ENCODE measurements around the gene PCDHB12. TPM values are rescaled to one million over a fixed set of nuclear protein-coding genes. Genes with fewer than 3 reads are reported as not detected.
A peak's percentile ranks its signal among the peaks of the same experiment; 100 is the strongest.

The PCDHB12 gene
- total and polyA plus RNA-seq, 9 of the 15 experiments (the other 6 are each of a cell fraction or from before 2014, with no cell fraction given), result not detected

GRCh38 chr5:141261238-141261546, 52.7 kb downstream of the PCDHB12 start:
- Histone ChIP-seq H4K20me1 (replicated peaks; ENCODE audit: control insufficient read depth, insufficient read depth, low read length) (no peaks in the 10 kb centered on the region), H3K9ac (ENCODE audit: insufficient read depth in 1 of 2, low read depth in 2 of 2, low read length in 2 of 2) (no peak overlapping the region), H3K79me2 (ENCODE audit: control insufficient read depth, insufficient read depth, low read length) (no peaks in the 10 kb centered on the region), H3K27ac (ENCODE audit: extremely low read depth, low read depth, low read length) (no peak overlapping the region), H3K9me3 (replicated peaks; ENCODE audit: control insufficient read depth, insufficient read depth, low read depth, low read length) (peaks cover 13% of the 10 kb centered on the region), H3K4me1 (replicated peaks in 1 of 2; ENCODE audit: control insufficient read depth in 2 of 2, insufficient read depth in 2 of 2, low read length in 2 of 2) (no peaks in the 10 kb centered on the region), H3K4me2 (ENCODE audit: insufficient read depth, low read length) (no peak overlapping the region), H3K36me3 (ENCODE audit: control insufficient read depth, insufficient read depth, low read length) (no peaks in the 10 kb centered on the region), H3K9me1 (ENCODE audit: control insufficient read depth, insufficient read depth, low read length) (no peaks in the 10 kb centered on the region), H3K27me3 (ENCODE audit: control insufficient read depth in 2 of 2, insufficient read depth in 2 of 2, low read length in 2 of 2) (no peaks in the 10 kb centered on the region), H3K4me3 (no peak overlapping the region), H2AFZ (ENCODE audit: low read depth, low read length) (no peak overlapping the region)
- 0% methylated on average over 1 of the region's 1 CpG for WGBS (ENCODE audit: insufficient coverage, low coverage, missing lambda C conversion rate)
- BruUV-seq (replicated peaks), result no TSS peak
- ChIA-PET CTCF (ENCODE audit: low intra/inter-chr PET ratio) (no interaction called here), POLR2A (interaction anchor here (0.6 kb wide), 1 partner anchor 65 kb away, joined by 3 read pairs; no protein-coding TSS in a partner anchor)
- ATAC-seq (no peak), FAIRE-seq (no peak), DNase-seq (ENCODE audit: extremely low read depth in 1 of 4, low spot score in 3 of 4) (no peak)
- intact Hi-C loops (cut with micrococcal nuclease), result no loop called here
- peak; percentile 93; the same call in 1 of the 2 replicates for TF ChIP-seq ZNF274 (IDR thresholded peaks at IDR 0.05; ENCODE audit: borderline replicate concordance, low read depth, low read length)
- no peak for TF ChIP-seq RBM17 (IDR thresholded peaks at IDR 0.05; ENCODE audit: borderline replicate concordance, low read depth, low read length)
- TF ChIP-seq DNMT1 (IDR thresholded peaks at IDR 0.05), result no peak
- in situ Hi-C loops (cut with MboI), result no loop called here

Other genes starting within 250 kb of the PCDHB12 start
Only the 7 nearest of the 37 such genes appear.
- not detected in 2 replicates for gene PCDHB8, start 30.9 kb upstream of the PCDHB12 start, total RNA-seq (2014; rRNA removed)
- gene PCDHB8, start 30.9 kb upstream of the PCDHB12 start, total RNA-seq (2014; rRNA removed; fragmentation: Illumina TruSeq; extraction: Trizol), result not detected in 2 replicates
- gene PCDHB8, start 30.9 kb upstream of the PCDHB12 start, total RNA-seq (2015; rRNA removed; fragmentation: Illumina TruSeq; extraction: Trizol), result not detected in 2 replicates
- gene PCDHB8, start 30.9 kb upstream of the PCDHB12 start, total RNA-seq (2021), result not detected in 2 replicates
- gene PCDHB8, start 30.9 kb upstream of the PCDHB12 start, polyA plus RNA-seq (2011; rRNA removed), result not detected in 2 replicates
- not detected in 2 replicates for gene PCDHB8, start 30.9 kb upstream of the PCDHB12 start, polyA plus RNA-seq (2014; fragmentation: Illumina TruSeq; extraction: Trizol)
- not detected for gene PCDHB8, start 30.9 kb upstream of the PCDHB12 start, polyA plus RNA-seq (2014; fragmentation: Nextera tagmentation; extraction: Ambion mirVana)
- not detected in 2 replicates for gene PCDHB8, start 30.9 kb upstream of the PCDHB12 start, polyA plus RNA-seq (2014; rRNA removed)
- not detected in 2 replicates for gene PCDHB16, start 26.3 kb upstream of the PCDHB12 start, total RNA-seq (2014; rRNA removed)
- not detected in 2 replicates for gene PCDHB16, start 26.3 kb upstream of the PCDHB12 start, total RNA-seq (2014; rRNA removed; fragmentation: Illumina TruSeq; extraction: Trizol)
- not detected in 2 replicates for gene PCDHB16, start 26.3 kb upstream of the PCDHB12 start, total RNA-seq (2015; rRNA removed; fragmentation: Illumina TruSeq; extraction: Trizol)
- gene PCDHB16, start 26.3 kb upstream of the PCDHB12 start, total RNA-seq (2021), result not detected in 2 replicates
- gene PCDHB16, start 26.3 kb upstream of the PCDHB12 start, polyA plus RNA-seq (2011; rRNA removed), result not detected in 2 replicates
- gene PCDHB16, start 26.3 kb upstream of the PCDHB12 start, polyA plus RNA-seq (2014; fragmentation: Illumina TruSeq; extraction: Trizol), result not detected in 2 replicates
- not detected for gene PCDHB16, start 26.3 kb upstream of the PCDHB12 start, polyA plus RNA-seq (2014; fragmentation: Nextera tagmentation; extraction: Ambion mirVana)
- 0.05 TPM in 1 of 2 replicates, not detected in the other for gene PCDHB16, start 26.3 kb upstream of the PCDHB12 start, polyA plus RNA-seq (2014; rRNA removed)
- gene PCDHB9, start 21.6 kb upstream of the PCDHB12 start, total RNA-seq (2014; rRNA removed), result not detected in 2 replicates
- not detected in 2 replicates for gene PCDHB9, start 21.6 kb upstream of the PCDHB12 start, total RNA-seq (2014; rRNA removed; fragmentation: Illumina TruSeq; extraction: Trizol)
- not detected in 2 replicates for gene PCDHB9, start 21.6 kb upstream of the PCDHB12 start, total RNA-seq (2015; rRNA removed; fragmentation: Illumina TruSeq; extraction: Trizol)
- gene PCDHB9, start 21.6 kb upstream of the PCDHB12 start, total RNA-seq (2021), result not detected in 2 replicates
- not detected in 2 replicates for gene PCDHB9, start 21.6 kb upstream of the PCDHB12 start, polyA plus RNA-seq (2011; rRNA removed)
- not detected in 2 replicates for gene PCDHB9, start 21.6 kb upstream of the PCDHB12 start, polyA plus RNA-seq (2014; fragmentation: Illumina TruSeq; extraction: Trizol)
- not detected for gene PCDHB9, start 21.6 kb upstream of the PCDHB12 start, polyA plus RNA-seq (2014; fragmentation: Nextera tagmentation; extraction: Ambion mirVana)
- gene PCDHB9, start 21.6 kb upstream of the PCDHB12 start, polyA plus RNA-seq (2014; rRNA removed), result not detected in 2 replicates
- gene PCDHB10, start 16.4 kb upstream of the PCDHB12 start, total RNA-seq (2014; rRNA removed), result not detected in 2 replicates
- not detected in 2 replicates for gene PCDHB10, start 16.4 kb upstream of the PCDHB12 start, total RNA-seq (2014; rRNA removed; fragmentation: Illumina TruSeq; extraction: Trizol)
- gene PCDHB10, start 16.4 kb upstream of the PCDHB12 start, total RNA-seq (2015; rRNA removed; fragmentation: Illumina TruSeq; extraction: Trizol), result not detected in 2 replicates
- gene PCDHB10, start 16.4 kb upstream of the PCDHB12 start, total RNA-seq (2021), result not detected in 2 replicates
- not detected in 2 replicates for gene PCDHB10, start 16.4 kb upstream of the PCDHB12 start, polyA plus RNA-seq (2011; rRNA removed)
- gene PCDHB10, start 16.4 kb upstream of the PCDHB12 start, polyA plus RNA-seq (2014; fragmentation: Illumina TruSeq; extraction: Trizol), result not detected in 2 replicates
- not detected for gene PCDHB10, start 16.4 kb upstream of the PCDHB12 start, polyA plus RNA-seq (2014; fragmentation: Nextera tagmentation; extraction: Ambion mirVana)
- not detected in 2 replicates for gene PCDHB10, start 16.4 kb upstream of the PCDHB12 start, polyA plus RNA-seq (2014; rRNA removed)
- not detected in 2 replicates for gene PCDHB11, start 9.1 kb upstream of the PCDHB12 start, total RNA-seq (2014; rRNA removed)
- not detected in 2 replicates for gene PCDHB11, start 9.1 kb upstream of the PCDHB12 start, total RNA-seq (2014; rRNA removed; fragmentation: Illumina TruSeq; extraction: Trizol)
- not detected in 2 replicates for gene PCDHB11, start 9.1 kb upstream of the PCDHB12 start, total RNA-seq (2015; rRNA removed; fragmentation: Illumina TruSeq; extraction: Trizol)
- gene PCDHB11, start 9.1 kb upstream of the PCDHB12 start, total RNA-seq (2021), result not detected in 2 replicates
- gene PCDHB11, start 9.1 kb upstream of the PCDHB12 start, polyA plus RNA-seq (2011; rRNA removed), result not detected in 2 replicates
- gene PCDHB11, start 9.1 kb upstream of the PCDHB12 start, polyA plus RNA-seq (2014; fragmentation: Illumina TruSeq; extraction: Trizol), result not detected in 2 replicates
- not detected for gene PCDHB11, start 9.1 kb upstream of the PCDHB12 start, polyA plus RNA-seq (2014; fragmentation: Nextera tagmentation; extraction: Ambion mirVana)
- not detected in 2 replicates for gene PCDHB11, start 9.1 kb upstream of the PCDHB12 start, polyA plus RNA-seq (2014; rRNA removed)
- gene PCDHB13, start 5.2 kb downstream of the PCDHB12 start, total RNA-seq (2014; rRNA removed), result not detected in 2 replicates
- not detected in 2 replicates for gene PCDHB13, start 5.2 kb downstream of the PCDHB12 start, total RNA-seq (2014; rRNA removed; fragmentation: Illumina TruSeq; extraction: Trizol)
- not detected in 2 replicates for gene PCDHB13, start 5.2 kb downstream of the PCDHB12 start, total RNA-seq (2015; rRNA removed; fragmentation: Illumina TruSeq; extraction: Trizol)
- not detected in 2 replicates for gene PCDHB13, start 5.2 kb downstream of the PCDHB12 start, total RNA-seq (2021)
- gene PCDHB13, start 5.2 kb downstream of the PCDHB12 start, polyA plus RNA-seq (2011; rRNA removed), result 0.01 TPM in 1 of 2 replicates, not detected in the other
- gene PCDHB13, start 5.2 kb downstream of the PCDHB12 start, polyA plus RNA-seq (2014; fragmentation: Illumina TruSeq; extraction: Trizol), result 0.03 TPM in 1 of 2 replicates, not detected in the other
- gene PCDHB13, start 5.2 kb downstream of the PCDHB12 start, polyA plus RNA-seq (2014; fragmentation: Nextera tagmentation; extraction: Ambion mirVana), result not detected
- not detected in 2 replicates for gene PCDHB13, start 5.2 kb downstream of the PCDHB12 start, polyA plus RNA-seq (2014; rRNA removed)
- not detected in 2 replicates for gene PCDHB14, start 14.6 kb downstream of the PCDHB12 start, total RNA-seq (2014; rRNA removed)
- gene PCDHB14, start 14.6 kb downstream of the PCDHB12 start, total RNA-seq (2014; rRNA removed; fragmentation: Illumina TruSeq; extraction: Trizol), result not detected in 2 replicates
- not detected in 2 replicates for gene PCDHB14, start 14.6 kb downstream of the PCDHB12 start, total RNA-seq (2015; rRNA removed; fragmentation: Illumina TruSeq; extraction: Trizol)
- gene PCDHB14, start 14.6 kb downstream of the PCDHB12 start, total RNA-seq (2021), result not detected in 2 replicates
- gene PCDHB14, start 14.6 kb downstream of the PCDHB12 start, polyA plus RNA-seq (2011; rRNA removed), result not detected in 2 replicates
- not detected in 2 replicates for gene PCDHB14, start 14.6 kb downstream of the PCDHB12 start, polyA plus RNA-seq (2014; fragmentation: Illumina TruSeq; extraction: Trizol)
- not detected for gene PCDHB14, start 14.6 kb downstream of the PCDHB12 start, polyA plus RNA-seq (2014; fragmentation: Nextera tagmentation; extraction: Ambion mirVana)
- gene PCDHB14, start 14.6 kb downstream of the PCDHB12 start, polyA plus RNA-seq (2014; rRNA removed), result not detected in 2 replicates